DMS79 (cell line): ENCODE data around the gene EPSTI1.
"Not testable (repeated sequence)": the region's sequence is repeated elsewhere in the genome, so short reads cannot be mapped to it uniquely, and the experiment has no call there.

Experiments used
- DNase-seq: peaks from one replicate; lab custom pipeline; 2025; lab: John Stamatoyannopoulos, UW

EPSTI1 gene, protein sequence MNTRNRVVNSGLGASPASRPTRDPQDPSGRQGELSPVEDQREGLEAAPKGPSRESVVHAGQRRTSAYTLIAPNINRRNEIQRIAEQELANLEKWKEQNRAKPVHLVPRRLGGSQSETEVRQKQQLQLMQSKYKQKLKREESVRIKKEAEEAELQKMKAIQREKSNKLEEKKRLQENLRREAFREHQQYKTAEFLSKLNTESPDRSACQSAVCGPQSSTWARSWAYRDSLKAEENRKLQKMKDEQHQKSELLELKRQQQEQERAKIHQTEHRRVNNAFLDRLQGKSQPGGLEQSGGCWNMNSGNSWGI

DNA sequence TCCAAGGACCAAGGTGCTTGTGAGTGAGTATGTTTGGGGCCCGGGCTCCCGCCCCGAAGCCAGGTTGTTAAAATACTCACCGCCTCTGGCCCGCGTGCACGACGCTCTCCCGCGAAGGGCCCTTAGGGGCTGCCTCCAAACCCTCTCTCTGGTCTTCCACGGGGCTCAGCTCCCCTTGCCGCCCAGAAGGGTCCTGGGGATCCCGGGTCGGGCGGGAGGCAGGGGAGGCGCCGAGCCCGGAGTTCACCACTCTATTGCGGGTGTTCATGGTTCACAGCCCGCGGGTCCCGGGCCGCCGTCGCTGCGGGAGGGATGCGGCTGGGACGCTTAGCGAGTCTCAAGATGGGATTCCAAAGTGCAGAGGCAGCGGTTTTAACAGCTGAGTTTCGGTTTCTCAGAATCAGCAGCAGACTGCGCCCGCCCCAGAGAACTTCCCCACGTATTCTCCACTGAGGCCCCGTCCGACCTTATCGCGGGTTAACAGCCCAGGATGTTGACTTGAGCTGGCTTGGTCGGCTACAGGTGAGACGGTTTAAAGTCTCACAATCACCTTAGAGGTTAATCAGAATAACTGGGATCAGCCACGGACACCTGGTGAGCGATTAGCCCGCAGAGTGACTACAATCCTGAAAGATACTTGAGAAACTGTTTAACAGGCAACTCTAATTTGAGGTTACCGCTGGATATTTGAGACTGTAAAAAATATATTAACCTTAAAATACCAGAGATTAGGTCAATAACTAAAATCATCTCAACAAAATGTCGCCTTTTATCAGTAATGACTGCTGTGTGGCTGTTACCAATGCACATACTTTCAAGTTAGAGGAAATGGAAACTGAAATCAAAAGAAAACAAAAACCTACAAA lies at the start of gene EPSTI1:
Gene EPSTI1, minus strand, starts transcription at position 344 of the 866 bp plus-strand sequence. Its CDS starts 76 bp downstream, at position 268.
- DNase-seq: peak; percentile 0

DNA sequence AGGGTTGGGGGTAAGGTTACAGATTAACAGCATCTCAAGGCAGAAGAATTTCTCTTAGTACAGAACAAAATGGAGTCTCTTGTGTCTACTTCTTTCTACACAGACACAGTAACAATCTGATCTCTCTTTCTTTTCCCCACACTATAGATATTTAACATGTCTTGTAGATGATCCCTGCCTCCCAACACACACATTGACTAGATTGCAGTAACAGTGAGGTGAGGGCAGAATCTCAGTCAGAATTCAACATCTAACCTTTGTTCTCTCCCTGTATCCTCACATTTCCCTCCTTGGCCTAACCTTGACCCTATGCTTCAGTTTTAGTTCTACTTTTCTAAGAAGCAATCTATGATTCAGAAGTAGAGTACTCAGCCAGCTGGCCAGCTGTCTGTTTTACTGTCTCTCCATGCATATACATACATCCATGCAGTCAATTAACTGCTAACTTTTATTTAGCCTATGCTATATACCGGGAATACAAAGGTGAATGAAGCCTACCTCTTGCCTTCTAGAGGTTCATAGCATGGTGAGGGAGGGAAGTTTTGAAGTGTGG lies 49.4 kb upstream of the EPSTI1 start:
- no peak for DNase-seq

DNA sequence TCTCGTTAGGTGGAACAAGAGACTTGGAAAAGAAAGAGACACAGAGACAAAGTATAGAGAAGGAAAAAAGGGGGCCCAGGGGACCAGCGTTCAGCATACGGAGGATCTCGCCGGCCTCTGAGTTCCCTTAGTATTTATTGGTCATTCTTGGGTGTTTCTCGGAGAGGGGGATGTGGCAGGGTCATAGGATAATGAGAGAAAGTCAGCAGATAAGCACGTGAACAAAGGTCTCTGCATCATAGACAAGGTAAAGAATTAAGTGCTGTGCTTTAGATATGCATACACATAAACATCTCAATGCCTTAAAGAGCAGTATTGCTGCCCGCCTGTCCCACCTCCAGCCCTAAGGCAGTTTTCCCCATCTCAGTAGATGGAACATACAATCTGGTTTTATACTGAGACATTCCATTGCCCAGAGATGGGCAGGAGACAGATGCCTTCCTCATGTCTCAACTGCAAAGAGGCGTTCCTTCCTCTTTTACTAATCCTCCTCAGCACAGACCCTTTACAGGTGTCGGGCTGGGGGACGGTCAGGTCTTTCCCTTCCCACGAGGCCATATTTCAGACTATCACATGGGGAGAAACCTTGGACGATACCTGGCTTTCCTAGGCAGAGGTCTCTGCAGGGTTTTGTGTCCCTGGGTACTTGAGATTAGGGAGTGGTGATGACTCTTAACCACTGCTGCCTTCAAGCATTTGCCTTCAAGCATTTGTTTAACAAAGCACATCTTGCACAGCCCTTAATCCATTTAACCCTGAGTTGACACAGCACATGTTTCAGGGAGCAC lies 48.7 kb upstream of the EPSTI1 start:
- not testable (repeated sequence) for DNase-seq

DNA sequence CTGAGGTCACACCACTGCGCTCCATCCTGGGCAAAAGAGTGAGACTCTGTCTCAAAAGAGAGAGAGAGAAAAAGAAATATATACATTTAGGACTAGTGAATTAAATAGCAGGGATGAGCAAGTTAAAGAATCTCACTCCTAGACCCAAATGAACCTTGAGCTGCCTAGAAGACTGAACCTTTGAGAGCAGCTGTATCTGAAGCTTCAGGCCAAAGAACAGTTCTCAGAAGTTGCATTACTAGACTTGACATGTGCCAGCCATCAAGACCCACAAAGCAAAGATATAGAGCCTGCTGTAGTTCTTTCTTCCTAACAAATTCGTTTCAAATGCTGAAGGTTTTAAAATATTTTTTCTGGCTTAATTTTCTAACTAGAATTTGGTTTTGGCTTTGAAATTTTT lies 47.9 kb upstream of the EPSTI1 start:
- DNase-seq: no peak

DNA sequence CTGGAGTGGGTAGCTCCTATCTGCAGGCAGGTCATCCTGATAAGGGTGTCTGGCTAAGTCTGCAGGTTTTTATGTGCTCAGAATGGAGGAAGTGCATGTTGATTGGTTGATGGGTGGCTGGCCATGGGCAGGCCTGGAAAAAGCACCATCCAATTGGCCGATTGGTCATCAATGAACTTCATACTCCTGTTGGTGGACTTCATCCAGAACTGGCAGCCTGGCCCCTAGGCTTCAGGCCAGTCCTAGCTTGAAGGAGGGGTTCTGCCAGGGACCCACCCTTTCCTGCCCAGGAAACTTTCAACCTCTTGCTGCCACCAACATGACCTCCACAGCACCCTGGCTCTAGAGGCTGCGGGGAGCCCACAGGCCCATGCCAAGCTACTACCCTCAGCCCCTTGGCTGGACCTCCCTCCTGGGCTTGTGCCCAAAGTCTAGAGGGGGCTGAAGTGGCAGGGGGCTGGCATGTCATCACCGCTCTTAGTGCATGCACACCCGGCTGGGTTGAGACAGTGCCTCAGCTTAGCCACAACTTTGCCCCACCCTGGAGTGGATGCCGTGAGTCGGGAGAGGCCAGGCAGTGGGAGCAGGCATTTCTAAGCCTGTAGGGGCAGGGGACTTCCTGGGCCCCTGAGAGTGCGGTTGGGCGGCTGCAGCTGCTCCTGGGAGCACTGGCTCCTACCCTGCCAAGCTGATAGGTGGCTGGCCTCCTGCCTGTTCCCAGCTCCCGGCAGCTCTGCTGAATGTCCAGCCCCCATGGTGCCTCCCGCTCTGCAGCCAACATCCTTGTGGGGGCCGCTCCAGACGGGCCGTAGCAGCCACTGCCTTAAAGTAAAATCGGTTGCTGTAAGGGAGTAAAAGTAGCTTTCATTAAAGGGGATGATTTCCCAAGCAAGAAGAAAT lies 44.6 kb upstream of the EPSTI1 start:
- DNase-seq: no peak

DNA sequence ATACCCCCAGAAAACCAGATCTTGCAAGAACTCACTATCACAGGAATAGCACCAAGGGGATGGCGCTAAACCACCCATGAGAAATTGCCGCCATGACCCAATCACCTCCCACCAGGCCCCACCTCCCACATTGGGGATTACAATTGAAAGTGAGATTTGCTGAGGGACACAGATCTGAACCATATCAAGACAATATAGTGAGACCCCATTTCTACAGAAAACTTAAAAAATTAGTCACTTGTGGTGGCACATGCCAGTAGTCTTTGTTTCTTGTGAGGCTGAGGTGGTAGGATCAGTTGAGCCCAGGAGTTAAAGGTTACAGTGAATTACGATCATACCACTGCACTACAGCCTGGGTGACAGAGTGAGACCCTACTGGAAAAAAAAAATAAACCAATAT lies 41.0 kb upstream of the EPSTI1 start:
- no peak for DNase-seq

DNA sequence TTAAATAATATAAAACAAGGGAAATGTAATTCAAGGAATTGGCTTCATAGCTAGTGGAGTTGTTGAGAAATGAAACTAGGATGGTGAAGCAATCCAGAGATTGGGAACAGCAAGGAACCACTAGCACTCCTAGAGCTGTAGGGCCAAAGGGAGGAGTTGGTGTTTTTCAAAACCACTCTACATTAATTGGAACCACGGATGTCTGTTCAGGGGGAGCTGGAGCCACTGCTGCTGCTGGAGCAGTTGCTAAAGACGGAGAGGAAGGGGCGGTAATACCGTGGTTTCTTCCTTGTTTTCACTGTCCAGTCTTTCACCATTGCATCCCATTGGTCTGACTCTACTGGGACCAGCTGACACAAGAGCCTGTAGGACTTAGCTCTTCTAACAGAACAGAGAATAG lies 39.8 kb upstream of the EPSTI1 start:
- DNase-seq: no peak

DNA sequence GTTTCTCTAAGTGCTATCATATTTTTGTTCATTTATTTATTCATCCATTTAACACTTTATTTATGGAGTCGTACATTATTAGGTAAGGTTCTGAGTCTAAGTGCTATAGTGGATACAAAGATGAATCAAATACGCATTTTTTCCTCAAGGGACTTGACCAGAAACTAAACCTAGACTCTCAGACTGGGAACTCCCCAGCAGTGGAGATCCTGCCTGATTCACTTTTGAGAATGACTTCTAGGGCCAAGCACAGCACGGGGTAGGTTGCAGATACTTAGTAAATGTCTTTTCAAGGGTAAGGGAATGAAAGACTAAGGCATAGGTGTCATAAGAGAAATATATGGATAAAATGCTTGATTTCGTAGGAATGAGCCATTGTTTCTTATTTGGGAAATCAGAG lies 38.5 kb upstream of the EPSTI1 start:
- no peak for DNase-seq

DNA sequence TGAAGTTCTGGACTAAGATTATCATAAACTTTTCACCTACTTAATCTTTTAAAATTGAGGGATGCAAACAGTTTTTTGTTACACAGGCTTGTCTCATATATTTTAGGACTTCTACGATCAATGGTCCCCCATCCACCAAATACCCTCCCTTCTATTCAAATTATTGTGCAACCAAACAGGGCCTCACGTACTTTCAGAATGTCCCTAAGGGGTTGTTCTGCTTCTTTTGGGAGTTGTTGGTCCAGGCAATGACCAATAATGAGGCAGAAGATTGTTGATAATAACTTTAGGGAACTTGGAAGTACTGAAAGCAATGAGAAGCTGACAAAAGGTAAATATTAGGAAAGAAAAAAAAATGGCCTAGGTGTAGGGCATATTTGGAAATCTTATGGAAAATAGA lies 34.2 kb upstream of the EPSTI1 start:
- no peak for DNase-seq

DNA sequence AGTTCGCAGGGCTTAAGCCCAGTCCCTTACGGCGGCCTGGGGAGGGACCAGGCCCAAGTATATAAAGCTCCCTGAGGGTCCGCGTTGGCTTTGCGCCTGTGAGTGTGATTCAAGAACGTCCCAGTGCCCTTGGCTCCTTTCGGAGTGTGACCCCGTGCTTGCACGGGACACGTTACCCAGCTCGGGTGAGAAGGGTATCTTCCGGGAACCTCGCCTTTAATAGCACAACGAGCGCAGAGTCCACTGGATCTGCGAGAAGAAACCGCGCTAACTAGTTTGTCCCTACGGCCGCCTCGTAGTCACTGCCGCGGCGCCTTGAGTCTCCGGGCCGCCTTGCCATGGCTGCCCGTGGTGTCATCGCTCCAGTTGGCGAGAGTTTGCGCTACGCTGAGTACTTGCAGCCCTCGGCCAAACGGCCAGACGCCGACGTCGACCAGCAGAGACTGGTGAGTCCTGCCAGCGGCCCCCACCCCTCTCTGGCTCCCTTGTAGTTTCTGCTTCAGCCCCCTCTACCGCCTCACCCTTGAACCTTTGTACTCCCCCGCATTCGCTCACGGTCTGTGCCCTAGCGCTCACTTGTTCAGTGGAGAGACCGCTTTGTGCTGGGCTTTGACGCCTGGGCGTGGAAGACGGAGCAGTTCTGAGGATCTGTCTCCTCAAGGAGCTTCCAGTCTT lies 31.4 kb upstream of the EPSTI1 start, which contains the start of gene DNAJC15:
Gene DNAJC15, plus strand, starts transcription at position 298 of the 675 bp plus-strand sequence. Its CDS starts 41 bp downstream, at position 339.
- DNase-seq: no peak

DNA sequence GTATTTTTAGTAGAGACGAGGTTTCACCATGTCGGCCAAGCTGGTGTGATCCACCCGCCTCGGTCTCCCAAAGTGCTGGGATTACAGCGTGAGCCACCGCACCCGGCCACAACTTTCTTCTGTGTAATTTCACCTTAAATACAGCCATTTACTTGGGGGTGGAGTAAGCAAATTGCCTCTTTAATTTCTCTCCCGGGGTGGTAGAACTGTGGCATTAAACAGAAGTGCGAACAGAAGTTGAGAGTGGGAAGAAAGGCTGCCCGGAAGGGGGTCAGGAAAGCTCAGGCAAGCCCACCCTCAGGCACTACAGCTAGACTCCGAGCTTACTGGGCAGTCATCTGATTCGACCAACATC lies 30.9 kb upstream of the EPSTI1 start:
- DNase-seq: no peak

DNA sequence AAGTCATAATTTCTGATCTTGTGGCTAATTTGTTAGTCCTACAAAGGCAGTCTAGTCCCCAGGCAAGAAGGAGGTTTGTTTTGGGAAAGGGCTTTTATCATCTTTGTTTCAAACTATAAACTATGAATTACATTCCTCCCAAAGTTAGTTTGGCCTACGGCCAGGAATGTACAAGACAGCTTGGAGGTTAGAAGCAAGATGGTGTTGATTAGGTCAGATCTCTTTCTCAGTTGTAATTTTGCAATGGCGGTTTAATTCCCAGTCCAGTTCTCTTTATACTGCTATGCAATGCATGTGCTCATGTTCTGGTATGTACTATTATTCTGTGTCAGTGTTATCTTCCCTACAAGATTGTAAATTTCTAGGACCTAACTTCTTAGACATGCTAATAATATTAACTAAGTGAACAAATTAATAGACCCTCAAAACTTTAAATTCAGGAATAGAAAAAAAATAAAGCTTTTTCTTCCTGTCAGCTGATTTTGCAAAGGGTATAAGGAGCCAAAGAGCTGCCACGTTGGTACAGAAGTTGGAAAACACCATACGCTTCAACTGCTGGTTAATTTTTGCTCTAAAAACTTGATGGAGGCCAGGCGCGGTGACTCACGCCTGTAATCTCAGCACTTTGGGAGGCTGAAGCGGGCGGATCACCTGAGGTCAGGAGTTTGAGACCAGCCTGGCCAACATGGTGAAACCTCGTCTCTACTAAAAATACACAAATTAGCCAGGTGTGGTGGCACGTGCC lies 30.1 kb upstream of the EPSTI1 start:
- DNase-seq: no peak

DNA sequence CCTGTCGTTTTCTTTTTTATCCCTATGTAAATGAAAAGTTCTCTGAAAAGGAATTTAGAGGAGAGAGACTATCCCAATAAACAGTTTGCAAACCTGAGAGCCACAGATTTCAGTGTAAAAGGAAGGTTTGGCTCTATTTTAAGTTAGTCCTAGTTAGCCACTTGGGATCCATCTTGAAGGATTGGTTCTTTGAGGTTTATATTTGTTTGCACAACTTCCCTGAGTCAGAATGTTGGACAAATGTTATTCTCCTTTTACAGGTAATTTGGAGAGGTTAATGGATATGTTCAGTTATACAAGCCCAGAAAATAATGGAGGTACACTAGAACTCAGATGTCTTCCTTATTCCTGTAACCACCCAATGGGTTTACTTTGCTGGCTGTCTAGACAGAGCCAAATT lies 28.8 kb upstream of the EPSTI1 start:
- DNase-seq: no peak

DNA sequence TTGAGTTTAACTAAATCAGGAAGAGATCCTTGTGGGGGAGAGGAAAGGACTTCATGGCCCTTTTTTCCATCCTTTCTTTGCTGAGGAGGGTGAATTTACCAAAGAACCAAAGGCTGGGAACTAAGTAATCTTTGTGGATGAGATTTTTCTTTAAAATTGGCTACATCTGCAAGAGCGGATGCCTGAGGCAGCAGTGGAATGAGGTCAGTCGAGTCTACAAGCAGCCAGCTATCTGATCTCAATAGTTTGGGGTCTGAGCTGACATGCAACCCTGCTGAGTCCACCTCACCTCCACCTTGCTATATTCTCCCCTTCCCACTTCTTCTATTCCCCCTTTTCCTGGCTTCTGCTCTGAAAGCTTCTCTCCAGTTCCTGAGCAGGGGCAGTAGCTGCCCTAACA lies 27.8 kb upstream of the EPSTI1 start:
- DNase-seq: no peak

DNA sequence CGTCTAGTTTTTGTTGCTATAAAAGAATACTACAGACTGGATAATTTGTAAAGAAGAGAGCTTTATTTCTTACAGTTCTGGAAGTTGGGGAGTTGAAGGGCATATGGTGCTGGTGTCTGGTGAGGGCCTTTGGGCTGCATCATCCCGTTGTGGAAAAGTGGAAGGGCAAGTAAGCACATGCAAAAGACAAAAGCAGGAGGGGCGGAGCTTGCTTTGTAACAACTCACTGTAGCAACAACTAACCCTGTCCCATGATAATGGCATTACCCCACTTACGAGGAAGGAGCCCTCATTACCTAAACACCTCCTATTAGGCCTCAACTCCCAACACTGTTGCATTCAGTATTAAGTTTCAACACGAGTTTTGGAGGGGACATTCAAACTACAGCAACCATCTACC lies 24.2 kb upstream of the EPSTI1 start:
- DNase-seq: no peak

DNA sequence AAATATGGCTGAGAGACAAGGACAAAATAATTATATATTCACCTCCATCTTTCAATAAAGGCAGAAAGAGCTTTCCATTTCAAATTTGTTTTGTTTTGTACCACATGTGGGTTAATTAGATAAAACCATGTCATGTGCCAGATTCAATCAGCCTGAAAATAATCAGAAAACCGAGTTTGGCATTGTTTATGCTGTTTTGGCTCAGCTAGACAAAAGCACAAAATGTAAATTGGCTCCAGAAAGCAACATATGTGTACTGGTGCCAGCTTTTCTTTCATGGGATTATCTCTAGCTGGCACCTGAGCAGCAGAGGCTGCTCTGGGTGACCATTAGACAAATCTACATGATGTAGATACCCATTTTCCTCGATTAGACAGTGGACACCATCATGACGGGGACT lies 22.1 kb upstream of the EPSTI1 start:
- DNase-seq: no peak

DNA sequence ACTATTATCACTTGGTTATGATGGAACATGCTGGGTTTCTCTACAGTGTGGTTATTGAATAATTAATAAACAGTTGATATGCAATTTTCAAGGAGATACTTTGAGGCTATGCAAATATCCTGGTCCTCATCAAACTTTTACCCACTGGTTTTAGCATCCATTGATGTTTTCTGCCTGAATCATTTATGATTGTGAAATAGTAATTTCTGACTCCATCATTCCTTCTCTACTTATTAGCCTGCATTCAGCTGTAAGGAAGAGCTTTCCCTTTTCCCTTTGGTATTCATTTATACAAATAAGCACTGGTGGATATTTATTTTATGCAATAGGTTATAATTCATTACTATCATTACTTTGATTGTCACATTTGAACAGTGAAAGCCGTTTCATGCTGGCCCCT lies 17.5 kb upstream of the EPSTI1 start:
- no peak for DNase-seq

DNA sequence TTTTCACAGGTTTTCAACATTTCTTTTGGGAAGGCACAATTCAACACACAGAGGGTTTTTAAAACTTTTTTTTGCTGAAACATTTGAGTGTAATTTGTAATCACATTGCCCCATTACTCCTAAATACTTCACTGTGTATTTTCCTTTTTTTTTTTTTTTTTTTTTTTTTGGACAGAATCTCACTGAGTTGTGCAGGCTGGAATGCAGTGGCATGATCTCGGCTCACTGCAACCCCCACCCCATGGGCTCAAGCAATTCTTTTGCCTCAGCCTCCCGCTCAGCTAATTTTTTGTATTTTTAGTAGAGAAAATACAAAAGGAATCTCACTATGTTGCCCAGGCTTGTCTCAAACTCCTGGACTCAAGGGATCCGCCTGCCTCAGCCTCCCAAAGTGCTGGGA lies 16.6 kb upstream of the EPSTI1 start:
- DNase-seq: no peak

DNA sequence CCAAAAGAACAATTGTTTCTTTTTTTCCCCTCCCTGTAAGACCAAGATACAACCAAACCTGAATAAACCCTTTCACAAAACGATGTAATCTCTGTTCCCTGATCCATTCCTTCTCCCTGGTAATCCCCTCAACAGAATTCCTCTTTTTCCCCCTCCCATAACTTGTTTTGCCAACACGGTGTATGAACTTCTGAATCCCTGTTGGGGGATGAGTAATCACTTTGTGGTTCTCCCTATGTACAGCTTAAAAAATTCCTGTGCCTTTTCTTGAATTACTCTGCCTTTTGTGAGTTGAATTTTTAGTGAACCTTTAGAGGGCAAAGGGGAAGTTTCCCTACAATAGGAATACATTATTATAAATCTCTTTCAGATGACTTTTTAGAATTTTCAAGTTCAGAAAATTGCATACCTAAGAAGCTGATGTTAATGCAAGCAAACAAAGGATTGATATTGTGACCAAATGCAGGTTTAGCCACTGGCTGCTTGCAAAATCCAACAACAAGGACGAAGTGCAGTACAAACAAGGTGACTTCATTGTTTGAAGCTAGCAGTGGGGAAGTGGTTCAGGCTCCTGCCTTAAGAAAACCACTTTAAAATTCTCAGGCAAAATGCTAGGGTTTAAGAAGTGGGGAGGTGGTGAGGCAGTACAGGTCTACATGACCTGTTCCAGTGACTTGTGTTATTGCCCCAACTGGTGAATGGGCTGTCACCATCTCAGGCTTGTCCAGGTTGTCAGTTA lies 15.0 kb upstream of the EPSTI1 start:
- no peak for DNase-seq
